Measurements from ENCODE around the gene PAPPA.

- TF ChIP-seq, protein P1, sequence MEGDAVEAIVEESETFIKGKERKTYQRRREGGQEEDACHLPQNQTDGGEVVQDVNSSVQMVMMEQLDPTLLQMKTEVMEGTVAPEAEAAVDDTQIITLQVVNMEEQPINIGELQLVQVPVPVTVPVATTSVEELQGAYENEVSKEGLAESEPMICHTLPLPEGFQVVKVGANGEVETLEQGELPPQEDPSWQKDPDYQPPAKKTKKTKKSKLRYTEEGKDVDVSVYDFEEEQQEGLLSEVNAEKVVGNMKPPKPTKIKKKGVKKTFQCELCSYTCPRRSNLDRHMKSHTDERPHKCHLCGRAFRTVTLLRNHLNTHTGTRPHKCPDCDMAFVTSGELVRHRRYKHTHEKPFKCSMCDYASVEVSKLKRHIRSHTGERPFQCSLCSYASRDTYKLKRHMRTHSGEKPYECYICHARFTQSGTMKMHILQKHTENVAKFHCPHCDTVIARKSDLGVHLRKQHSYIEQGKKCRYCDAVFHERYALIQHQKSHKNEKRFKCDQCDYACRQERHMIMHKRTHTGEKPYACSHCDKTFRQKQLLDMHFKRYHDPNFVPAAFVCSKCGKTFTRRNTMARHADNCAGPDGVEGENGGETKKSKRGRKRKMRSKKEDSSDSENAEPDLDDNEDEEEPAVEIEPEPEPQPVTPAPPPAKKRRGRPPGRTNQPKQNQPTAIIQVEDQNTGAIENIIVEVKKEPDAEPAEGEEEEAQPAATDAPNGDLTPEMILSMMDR (IDR thresholded peaks at IDR 0.05) = no peak
- no peak for TF ChIP-seq EZH2 (IDR thresholded peaks at IDR 0.05)
Observed at GRCh38 chr9:116317503-116317902, 163.9 kb downstream of the PAPPA start.

All from neural progenitor cell (in vitro differentiated cells).